GM10266 (cell line): Measurements from ENCODE around the gene SH3RF1.

Experiments
- DNase-seq: peaks from one replicate; pipeline ENCODE4 v3.0.0; 2012; ENCODE audit errors: extremely low spot score
- CTCF ChIP-seq: IDR thresholded peaks from 2 replicates; pipeline ENCODE4 v1.5.1; 2012; ENCODE audit warnings: mild to moderate bottlenecking, low read depth; ENCODE audit not compliant: control insufficient read depth, insufficient read depth; ENCODE audit errors: missing control alignments

SH3RF1 gene

GRCh38 chr4:169246279-169246678 is 24.5 kb downstream of the SH3RF1 start:
- no peak for TF ChIP-seq CTCF
- no peak for DNase-seq

- no peak for DNase-seq
- no peak for TF ChIP-seq CTCF
These were observed 25.7 kb downstream of the SH3RF1 start for GRCh38 chr4:169245061-169245460.

DNA sequence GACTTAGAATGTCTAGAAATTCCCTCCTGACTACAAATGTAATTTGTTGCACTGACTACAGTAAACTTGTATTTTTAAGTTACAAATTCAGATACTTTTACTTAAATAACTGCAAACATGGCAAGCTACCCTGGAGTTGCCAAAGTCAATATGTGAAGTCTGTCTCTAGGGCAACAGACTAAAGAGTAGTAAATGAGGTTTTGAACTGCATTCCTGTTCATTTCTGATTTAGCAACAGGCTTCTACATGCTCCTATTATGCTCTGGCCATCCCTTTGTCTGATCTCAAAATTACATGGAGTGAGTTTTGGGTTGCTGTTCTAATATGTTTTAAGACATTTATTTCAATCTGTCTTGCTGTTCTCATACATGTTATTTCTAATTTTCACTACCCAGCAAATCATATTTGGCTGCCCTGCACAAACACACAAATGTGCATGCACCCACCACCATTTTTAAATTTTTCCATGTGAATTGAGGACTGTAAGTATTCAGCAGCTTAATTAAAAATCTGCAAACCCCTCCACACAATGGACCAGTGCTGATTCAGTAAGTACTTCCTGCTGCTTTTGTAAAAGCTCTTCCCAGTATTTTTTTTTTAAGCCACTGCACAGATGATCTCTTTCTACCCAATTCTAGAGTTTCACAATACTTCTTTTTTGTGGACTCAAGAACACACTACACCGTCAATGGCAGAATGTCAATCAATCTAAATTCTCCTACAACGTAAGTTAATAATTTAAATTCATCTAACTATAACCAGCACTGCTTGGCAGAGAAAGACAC is 26.7 kb downstream of the SH3RF1 start:
- TF ChIP-seq CTCF = no peak
- no peak for DNase-seq

DNA sequence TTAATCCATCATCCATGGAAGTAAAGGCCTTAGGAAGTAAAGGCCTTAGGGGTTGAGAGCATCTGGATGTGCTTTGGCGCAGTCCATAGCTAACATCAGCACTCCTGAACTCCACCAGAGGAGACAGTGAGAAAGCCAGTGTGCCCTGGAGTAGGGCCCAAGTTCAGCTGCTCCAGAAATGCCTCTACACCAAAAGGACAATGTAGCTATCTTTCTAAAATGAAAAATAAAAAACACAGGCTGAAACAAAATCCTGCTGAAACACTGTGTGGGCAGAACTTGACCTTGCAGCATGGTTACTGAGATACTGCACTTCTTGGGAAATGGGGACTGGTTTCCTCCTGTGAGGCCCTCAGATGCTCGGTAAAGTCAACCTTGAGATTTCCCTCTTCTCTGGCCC is 29.3 kb downstream of the SH3RF1 start:
- TF ChIP-seq CTCF = no peak
- no peak for DNase-seq

GRCh38 chr4:169239221-169239905 is 31.4 kb downstream of the SH3RF1 start:
- TF ChIP-seq CTCF = no peak
- no peak for DNase-seq

DNA sequence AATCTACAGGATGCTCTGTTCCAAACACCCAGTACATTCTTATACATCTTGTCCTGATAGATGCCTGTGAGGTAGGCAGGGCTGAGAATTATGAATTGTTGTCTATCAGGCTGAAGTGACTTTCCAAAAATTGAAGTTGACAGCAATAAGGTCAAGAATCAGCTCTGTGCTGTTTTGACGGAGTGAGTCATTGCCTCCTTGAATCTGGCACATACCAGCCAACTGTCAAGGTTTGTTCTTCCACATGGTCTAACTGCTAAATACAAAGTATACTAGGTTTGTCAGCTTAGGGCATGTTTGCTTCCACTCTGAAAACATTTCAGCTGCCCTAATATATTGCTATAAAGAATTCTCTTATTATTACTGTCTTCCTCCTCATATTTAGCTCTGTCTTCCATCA is 32.3 kb downstream of the SH3RF1 start:
- DNase-seq = no peak

More for the DNA sequence above, 32.3 kb downstream of the SH3RF1 start:
- no peak for TF ChIP-seq CTCF
